IPS-18c (cell line): ENCODE results near the gene SYT8.
"Not testable (repeated sequence)": the region's sequence is repeated elsewhere in the genome, so short reads cannot be mapped to it uniquely, and the experiment has no call there.

Experiments
- H3K4me3 ChIP-seq: 2 replicates; pipeline ENCODE4 v1.7.0; 2013; ENCODE audit warnings: low read depth, mild to moderate bottlenecking, low read length, moderate library complexity; ENCODE audit not compliant: insufficient read depth
- H3K9me3 ChIP-seq: one replicate; pipeline ENCODE4 v1.6.1; 2013; ENCODE audit warnings: mild to moderate bottlenecking, low read length, moderate library complexity; ENCODE audit not compliant: control insufficient read depth, insufficient read depth

The SYT8 gene, protein sequence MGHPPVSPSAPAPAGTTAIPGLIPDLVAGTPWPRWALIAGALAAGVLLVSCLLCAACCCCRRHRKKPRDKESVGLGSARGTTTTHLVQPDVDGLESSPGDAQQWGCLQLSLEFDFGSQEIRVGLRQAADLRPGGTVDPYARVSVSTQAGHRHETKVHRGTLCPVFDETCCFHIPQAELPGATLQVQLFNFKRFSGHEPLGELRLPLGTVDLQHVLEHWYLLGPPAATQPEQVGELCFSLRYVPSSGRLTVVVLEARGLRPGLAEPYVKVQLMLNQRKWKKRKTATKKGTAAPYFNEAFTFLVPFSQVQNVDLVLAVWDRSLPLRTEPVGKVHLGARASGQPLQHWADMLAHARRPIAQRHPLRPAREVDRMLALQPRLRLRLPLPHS

DNA sequence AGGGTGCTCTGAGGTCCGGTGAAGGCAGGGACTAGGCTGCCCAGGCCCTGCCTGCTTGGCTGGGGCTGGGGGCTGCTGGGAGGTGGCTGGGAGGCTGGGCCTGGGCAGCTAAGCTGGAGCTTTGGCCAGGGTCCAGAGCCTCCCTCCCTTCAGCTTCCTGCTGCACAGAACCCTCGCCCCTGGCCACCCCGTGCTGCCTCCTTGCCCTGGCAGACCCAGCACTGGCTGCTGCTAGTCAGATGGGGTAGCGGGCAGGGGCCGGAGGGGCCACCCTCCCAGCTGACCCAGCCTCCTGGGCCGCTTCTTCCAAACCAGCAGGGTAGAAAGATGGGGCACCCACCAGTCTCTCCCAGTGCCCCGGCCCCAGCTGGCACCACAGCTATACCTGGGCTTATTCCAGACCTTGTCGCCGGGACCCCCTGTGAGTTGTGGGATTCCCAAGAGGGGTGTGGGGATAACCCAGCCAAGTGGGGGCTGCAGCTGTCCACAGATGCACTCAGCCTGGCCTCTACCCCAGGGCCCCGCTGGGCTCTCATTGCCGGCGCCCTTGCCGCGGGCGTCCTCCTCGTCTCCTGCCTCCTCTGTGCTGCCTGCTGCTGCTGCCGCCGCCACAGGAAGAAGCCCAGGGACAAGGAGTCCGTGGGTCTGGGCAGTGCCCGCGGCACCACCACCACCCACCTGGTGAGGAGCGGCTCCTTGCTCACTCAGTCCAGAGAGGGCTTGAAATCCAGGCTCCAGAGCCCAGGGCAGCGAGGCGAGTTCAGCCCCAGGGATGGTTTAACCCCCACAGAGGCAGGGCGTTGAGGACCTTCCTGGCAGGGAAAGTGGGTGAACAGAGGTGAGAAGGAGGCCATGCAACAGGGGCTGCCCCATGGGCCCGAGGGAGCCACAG, at the start of gene SYT8:
TSS of gene SYT8 (plus strand) at position 212 of the 892 bp plus-strand sequence. CDS start at position 328, 116 bp downstream.
- Histone ChIP-seq H3K9me3 (no peaks in the 10 kb centered on the region), H3K4me3 (no peak within 1 kb of the TSS)

DNA sequence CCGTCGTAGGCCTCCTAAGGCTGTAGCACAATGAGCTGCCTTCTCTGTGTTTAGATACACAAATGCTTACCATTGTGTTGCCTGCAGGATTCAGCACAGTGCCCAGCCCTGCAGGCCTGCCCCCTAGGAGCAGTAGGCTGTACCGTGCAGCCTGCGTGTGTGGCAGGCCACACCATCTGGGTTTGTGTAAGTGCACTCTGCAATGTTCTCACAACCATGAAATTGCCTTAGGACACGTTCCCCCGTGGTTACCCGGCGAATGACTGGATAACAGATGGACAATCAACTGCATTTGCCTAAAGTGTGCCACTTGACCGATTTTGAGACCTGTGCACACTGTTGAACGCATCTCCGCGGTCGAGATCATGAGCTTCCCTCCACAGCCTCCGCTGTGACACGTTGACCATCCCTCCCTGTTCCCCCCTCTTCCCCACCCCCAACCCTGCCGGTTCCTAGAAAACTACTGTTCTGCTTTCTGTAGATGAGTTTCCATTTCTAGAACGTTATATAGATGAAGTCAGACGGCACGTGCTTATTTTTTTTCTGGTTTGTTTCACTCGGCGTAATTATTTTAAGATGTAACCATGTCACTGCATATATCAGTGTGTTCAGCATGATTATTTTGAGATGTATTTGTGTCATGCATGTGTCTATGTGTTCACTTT, 48.9 kb upstream of the SYT8 start:
- H3K9me3 ChIP-seq, result peaks cover 4% of the 10 kb centered on the region

GRCh38 chr11:1786466-1786865, 48.3 kb upstream of the SYT8 start:
- peaks cover 4% of the 10 kb centered on the region for H3K9me3 ChIP-seq
- no peak overlapping the region for H3K4me3 ChIP-seq

More for the DNA sequence above, 48.9 kb upstream of the SYT8 start:
- H3K4me3 ChIP-seq, result no peak overlapping the region

DNA sequence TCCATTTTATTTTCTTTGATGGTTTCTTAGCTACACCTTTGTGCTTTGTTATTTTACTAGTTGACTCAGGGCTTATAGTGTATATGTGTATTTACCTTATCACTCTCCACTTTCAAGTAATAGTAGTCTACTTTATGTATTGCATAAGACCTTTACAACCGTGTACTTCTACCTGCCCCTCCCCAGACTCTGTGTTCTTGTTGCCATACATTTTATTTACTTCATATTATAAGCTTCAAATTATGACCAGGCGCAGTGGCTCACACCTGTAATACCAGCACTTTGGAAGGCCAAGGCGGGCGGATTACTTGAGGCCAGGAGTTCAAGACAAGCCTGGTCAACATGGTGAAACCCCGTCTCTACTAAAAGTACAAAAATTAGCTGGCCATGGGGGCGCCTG, 42.9 kb upstream of the SYT8 start:
- Histone ChIP-seq H3K9me3 (no peaks in the 10 kb centered on the region), H3K4me3 (no peak overlapping the region)

GRCh38 chr11:1792461-1792860, 42.3 kb upstream of the SYT8 start:
- no peaks in the 10 kb centered on the region for H3K9me3 ChIP-seq
- no peak overlapping the region for H3K4me3 ChIP-seq

DNA sequence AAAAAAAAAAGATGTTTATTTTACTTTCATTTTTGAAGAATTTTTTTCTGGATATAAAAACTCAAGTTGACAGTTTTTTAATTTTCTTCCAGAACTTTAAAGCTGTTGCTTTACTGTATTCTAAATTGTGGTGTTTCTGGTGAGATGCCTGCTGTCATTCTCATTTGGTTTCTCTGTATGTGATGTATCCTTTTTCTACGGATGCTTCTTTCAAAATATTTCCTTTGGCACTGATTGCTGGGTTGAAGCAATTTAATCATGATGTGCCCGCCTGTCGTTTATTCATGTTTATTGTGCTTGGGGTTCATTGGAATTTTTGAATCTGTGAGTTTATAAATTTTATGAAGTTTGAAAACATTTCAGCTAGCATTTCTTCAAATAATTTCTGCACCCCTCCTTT, 41.7 kb upstream of the SYT8 start:
- H3K9me3 ChIP-seq, result no peaks in the 10 kb centered on the region
- H3K4me3 ChIP-seq, result no peak overlapping the region

DNA sequence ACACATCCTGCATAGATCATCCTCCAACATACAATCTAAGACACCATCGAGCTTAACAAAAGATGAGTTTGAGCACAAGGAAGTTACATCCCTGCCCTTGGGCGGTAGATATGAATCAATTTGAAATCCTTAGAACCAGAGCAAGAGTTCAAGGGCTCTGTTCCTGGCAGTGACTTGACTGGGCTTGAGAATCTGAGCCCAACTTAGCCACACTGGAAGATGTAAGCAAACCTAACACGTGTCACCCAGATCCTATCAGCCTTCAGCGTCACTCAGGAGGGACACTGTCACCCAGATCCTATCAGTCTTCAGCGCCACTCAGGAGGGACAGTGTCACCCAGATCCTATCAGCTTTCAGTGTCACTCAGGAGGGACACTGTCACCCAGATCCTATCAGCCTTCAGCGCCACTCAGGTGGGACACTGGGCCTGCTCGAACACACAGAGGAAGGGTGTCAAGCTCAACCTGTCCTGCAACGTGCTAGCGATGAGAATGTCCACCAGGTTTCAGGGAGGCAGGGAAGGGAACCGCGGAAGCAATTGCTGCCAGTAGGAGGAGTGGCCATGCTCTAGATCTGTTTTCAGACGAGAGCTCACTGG, 38.3 kb upstream of the SYT8 start:
- no peak overlapping the region for H3K4me3 ChIP-seq
- H3K9me3 ChIP-seq, result no peaks in the 10 kb centered on the region

DNA sequence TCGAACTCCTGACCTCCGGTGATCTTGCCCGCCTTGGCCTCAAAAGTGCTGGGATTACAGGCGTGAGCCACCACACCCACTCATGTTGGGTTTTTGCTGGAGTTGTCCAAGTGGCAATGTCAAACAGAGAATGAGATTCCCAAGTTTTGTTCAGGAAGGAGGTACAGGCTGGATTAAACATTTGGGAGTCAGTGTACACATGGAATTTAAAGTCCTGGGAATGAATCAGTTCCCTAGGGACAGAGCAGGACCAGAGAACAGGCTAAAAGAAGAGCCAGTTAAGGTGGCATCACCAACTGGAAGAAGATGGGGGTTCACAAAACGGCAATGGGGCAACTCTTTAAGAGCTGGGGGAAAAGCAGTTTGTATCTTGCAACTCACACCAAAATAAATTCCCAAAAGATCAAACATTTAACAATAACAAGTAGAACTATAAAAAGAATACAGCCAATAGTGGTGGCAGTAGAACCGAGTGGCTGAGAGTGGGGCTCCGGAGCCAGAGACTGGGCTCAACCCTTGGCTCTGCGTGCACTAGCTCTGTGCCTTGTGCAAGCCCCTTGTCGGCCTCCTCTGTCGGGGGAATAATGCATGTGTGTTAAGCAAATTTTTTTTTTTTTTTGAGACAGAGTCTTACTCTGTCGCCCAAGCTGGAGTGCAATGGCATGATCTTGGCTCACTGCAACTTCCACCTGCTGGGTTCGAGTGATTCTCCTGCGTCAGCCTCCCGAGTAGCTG, 37.2 kb upstream of the SYT8 start:
- no peak overlapping the region for H3K4me3 ChIP-seq
- no peaks in the 10 kb centered on the region for H3K9me3 ChIP-seq

GRCh38 chr11:1803246-1803645, 31.5 kb upstream of the SYT8 start:
- Histone ChIP-seq H3K9me3 (peaks cover 4% of the 10 kb centered on the region), H3K4me3 (no peak overlapping the region)

- H3K9me3 ChIP-seq, H3K4me3 ChIP-seq: not testable (repeated sequence)
Observed at GRCh38 chr11:1803835-1804519, 30.8 kb upstream of the SYT8 start.

DNA sequence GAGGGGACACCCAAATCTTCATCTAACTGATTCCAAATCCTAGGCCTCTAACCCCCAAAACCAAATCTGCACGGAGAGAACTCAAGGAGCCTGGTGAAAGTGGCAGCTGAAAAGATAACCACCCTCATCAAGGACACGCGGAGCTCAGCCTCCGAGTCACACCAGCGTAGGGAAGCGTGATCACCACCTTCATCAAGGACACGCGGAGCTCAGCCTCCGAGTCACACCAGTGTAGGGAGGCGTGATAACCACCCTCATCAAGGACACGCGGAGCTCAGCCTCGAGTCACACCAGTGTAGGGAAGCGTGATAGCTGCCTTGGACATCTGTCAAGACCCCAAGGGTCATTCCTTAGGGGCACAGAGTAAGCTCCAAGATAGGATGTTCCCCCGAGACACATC, 29.3 kb upstream of the SYT8 start:
- Histone ChIP-seq H3K4me3 (no peak overlapping the region), H3K9me3 (peaks cover 4% of the 10 kb centered on the region)

DNA sequence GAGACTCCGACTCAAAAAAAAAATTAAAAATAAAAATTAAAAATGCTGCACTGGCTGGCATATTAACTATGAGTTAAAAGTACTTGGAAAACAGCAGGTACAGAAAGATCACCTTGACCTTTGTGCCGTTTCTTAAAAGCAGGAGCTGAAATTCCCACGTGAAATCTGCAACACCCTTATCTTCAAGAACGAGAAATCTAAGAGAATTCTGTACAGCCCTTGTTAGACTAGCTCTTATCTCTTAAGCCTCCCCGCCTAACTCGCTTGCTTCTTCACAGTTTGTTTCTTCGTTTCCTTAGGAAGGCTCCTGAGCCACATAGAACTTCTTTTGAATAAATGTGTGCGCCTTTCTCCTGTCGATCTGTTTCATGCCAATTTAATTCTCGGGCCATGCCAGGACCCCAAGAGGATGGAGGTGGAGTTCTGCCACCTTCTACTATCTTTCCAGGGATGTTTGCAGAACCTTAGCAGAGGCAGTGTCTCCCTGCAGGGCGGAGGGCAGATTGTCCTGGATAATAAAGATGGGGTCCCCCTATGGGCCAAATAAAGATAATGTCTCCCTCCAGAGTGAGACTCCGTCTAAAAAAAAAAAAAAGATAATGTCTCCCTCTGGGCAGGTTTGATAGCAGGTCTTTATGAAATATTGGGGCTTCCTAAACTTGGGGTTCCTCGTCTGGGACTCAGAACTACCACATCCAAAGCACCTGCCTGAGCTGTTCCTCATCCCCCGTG, 27.4 kb upstream of the SYT8 start:
- Histone ChIP-seq H3K9me3 (peaks cover 4% of the 10 kb centered on the region), H3K4me3 (no peak overlapping the region)

DNA sequence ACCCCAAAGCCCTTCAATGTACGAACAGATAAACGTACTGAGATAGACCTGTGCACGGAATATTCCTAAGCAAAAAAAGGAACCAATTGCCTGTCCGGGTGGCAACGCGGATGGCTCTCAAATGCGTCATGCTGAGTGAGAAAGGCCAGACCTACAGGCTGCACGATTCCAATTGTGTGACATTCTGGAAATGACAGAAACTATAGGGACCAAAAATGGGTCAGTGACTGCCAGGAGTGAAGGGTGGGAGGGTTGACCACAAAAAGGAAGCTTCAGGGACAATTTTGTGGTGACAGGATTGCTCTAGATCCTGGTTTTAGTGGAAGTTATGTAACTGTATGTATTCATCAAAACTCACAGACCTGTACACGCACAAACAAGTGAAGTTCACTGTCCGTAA, 24.0 kb upstream of the SYT8 start:
- H3K4me3 ChIP-seq, result no peak overlapping the region
- no peaks in the 10 kb centered on the region for H3K9me3 ChIP-seq

GRCh38 chr11:1812274-1812673, 22.5 kb upstream of the SYT8 start:
- H3K9me3 ChIP-seq, result no peaks in the 10 kb centered on the region
- H3K4me3 ChIP-seq, result no peak overlapping the region

- Histone ChIP-seq H3K4me3 (no peak overlapping the region), H3K9me3 (no peaks in the 10 kb centered on the region)
Observed at GRCh38 chr11:1812801-1813200, 22.0 kb upstream of the SYT8 start.

DNA sequence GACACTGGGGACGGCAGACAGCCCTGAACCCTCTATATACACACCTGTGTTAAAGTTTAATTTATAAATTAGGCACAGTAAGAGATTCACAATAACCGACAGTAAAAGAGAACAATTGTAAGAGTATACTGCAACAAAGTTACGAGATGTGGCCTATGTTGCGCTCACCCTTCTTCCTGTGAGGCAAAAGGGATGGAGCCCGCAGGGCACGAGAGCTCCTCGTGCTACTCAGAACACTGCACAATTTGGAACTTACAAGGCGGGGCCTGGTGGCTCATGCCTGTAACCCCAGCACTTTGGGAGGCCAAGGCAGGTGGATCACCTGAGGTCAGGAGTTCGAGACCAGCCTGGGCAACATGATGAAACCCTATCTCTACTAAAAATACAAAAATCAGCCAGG, 21.4 kb upstream of the SYT8 start:
- H3K9me3 ChIP-seq, H3K4me3 ChIP-seq: not testable (repeated sequence)
